Mammary epithelial cell (primary cell): ENCODE results near the gene TFEB.

ENCODE experiments used
- CTCF ChIP-seq, 2 donors: IDR thresholded peaks in 1 of 2; conservative IDR thresholded peaks in 1 of 2; 2 replicates each; pipeline ENCODE4 v1.5.1; 2011 to 2012; ENCODE audit warnings: inconsistent platforms in 2 of 2, low read length in 2 of 2, mild to moderate bottlenecking in 2 of 2, control low read depth in 1 of 2, low read depth in 1 of 2; ENCODE audit not compliant: insufficient read depth in 1 of 2; ENCODE audit errors: extremely low read depth in 1 of 2
- EZH2 ChIP-seq: IDR thresholded peaks from 2 replicates; pipeline ENCODE4 v1.6.1; 2012; ENCODE audit warnings: low read length, inconsistent platforms, borderline replicate concordance

DNA sequence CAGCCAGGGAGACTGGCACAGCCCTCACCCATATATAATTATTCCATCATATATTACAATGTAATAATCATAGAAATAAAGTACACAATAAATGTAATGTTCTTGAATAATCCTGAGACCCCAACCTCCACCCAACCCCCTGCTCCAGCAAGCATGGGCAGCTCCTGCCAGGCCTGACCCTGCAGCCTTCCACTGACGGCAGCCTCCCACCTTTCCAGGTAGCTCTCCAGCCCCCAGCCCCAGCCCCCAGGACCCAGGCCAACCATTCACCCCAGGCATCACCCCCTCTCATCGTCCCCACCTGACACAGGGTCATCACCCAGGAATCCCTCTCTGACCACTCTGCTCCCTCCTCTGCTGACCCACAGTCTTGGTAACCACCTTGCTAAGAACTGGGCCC, 14.6 kb downstream of the TFEB start:
- no peak for TF ChIP-seq CTCF (conservative IDR thresholded peaks at IDR 0.05 in 1 of 2, IDR thresholded peaks at IDR 0.05 in 1 of 2; ENCODE audit: extremely low read depth in 1 of 2, insufficient read depth in 1 of 2, low read depth in 1 of 2, low read length in 2 of 2)
- no peak for TF ChIP-seq EZH2
